HCT116 (cell line): ENCODE results near the gene ST3GAL3. TPM values are rescaled to one million over a fixed set of nuclear protein-coding genes. Genes with fewer than 3 reads are reported as not detected.

Experiments
- ATAC-seq: fragments of 200-7000 bp; cut with Tn5 transposase; 2 replicates; pipeline ENCODE4 v1.9.1; 2020; ENCODE audit warnings: mild to moderate bottlenecking, moderate library complexity
- BruUV-seq: library from RNA; stranded (reverse); fragments of 400-500 nt; replicated peaks from 2 replicates; lab custom pipeline; 2021; lab: Mats Ljungman, UMichigan
- CTCF ChIA-PET: fragments of 300-600 bp; sonication (Branson Sonifier 250); formaldehyde crosslinking; loops from one replicate; lab custom pipeline; 2021; ENCODE audit warnings: antibody characterized with exemption; lab: Charles Lee
- POLR2A ChIA-PET: fragments of 300-600, 350-600 bp; sonication (Branson Sonifier 250); formaldehyde crosslinking; loops from one replicate; lab custom pipeline; 2021; ENCODE audit warnings: antibody characterized with exemption; lab: Charles Lee
- RAD21 ChIA-PET, 2 experiments: fragments of 300-600 bp; sonication (Branson Sonifier 250); formaldehyde crosslinking; loops; one replicate each; lab custom pipeline; 2023; ENCODE audit warnings: low total read pairs in 2 of 2; ENCODE audit not compliant: uncharacterized antibody in 2 of 2, unreplicated experiment in 2 of 2, low non-redundant PET in 1 of 2; lab: Charles Lee
- DNase-seq: peaks from one replicate; pipeline ENCODE4 v3.0.0-alpha.2; 2010; ENCODE audit warnings: low read depth, low spot score
- H2AFZ ChIP-seq: fragments of 200-600 bp; shearing (Covaris generic), sonication (generic); 2 replicates; pipeline ENCODE4 v1.6.1; 2017; ENCODE audit warnings: low read depth, mixed run types, mixed read lengths, antibody characterized with exemption, low read length; ENCODE audit not compliant: poor library complexity, severe bottlenecking
- H3K27ac ChIP-seq: 2 replicates; pipeline ENCODE4 v1.5.1; 2012; ENCODE audit warnings: low read depth, low read length
- H3K27me3 ChIP-seq: fragments of 200-600 bp; sonication (generic); 2 replicates; pipeline ENCODE4 v1.6.1; 2016; ENCODE audit warnings: mixed run types, low read length, mixed read lengths; ENCODE audit not compliant: insufficient read depth
- H3K36me3 ChIP-seq, 2 experiments: fragments of 200-500 bp in 1 of 2; fragments of 200-600 bp in 1 of 2; sonication (Bioruptor generic) in 1 of 2; sonication (generic) in 1 of 2; 2 replicates each; pipeline versions ENCODE4 v1.5.1 to v1.6.1; 2014 to 2016; ENCODE audit warnings: low read length in 2 of 2, inconsistent platforms in 1 of 2, mixed read lengths in 1 of 2, mixed run types in 1 of 2; ENCODE audit not compliant: insufficient read depth in 2 of 2, control insufficient read depth in 1 of 2
- H3K4me1 ChIP-seq, 2 experiments: fragments of 200-600 bp in 1 of 2; sonication (generic) in 1 of 2; 2 replicates each; pipeline versions ENCODE4 v1.5.1 to v1.6.1; 2012 to 2017; ENCODE audit warnings: low read length in 2 of 2, inconsistent platforms in 1 of 2, mild to moderate bottlenecking in 1 of 2, mixed read lengths in 1 of 2, mixed run types in 1 of 2, moderate library complexity in 1 of 2; ENCODE audit not compliant: insufficient read depth in 2 of 2, control insufficient read depth in 1 of 2
- H3K4me2 ChIP-seq: fragments of 200-600 bp; sonication (generic); 2 replicates; pipeline ENCODE4 v1.6.1; 2017; ENCODE audit warnings: mixed run types, low read length, mixed read lengths
- H3K4me3 ChIP-seq, 2 experiments: fragments of 200-600 bp in 1 of 2; sonication (generic) in 1 of 2; replicated peaks in 1 of 2; 2 replicates each; pipeline ENCODE4 v1.5.1; 2011 to 2016; ENCODE audit warnings: low read length in 2 of 2, control low read depth in 1 of 2, low read depth in 1 of 2, mild to moderate bottlenecking in 1 of 2, mixed read lengths in 1 of 2, mixed run types in 1 of 2
- H3K79me2 ChIP-seq: fragments of 200-600 bp; sonication (generic); 2 replicates; pipeline ENCODE4 v1.6.1; 2017; ENCODE audit warnings: mild to moderate bottlenecking, mixed run types, low read length, moderate library complexity, mixed read lengths; ENCODE audit not compliant: insufficient read depth
- H3K9ac ChIP-seq: fragments of 200-600 bp; sonication (generic); 2 replicates; pipeline ENCODE4 v1.6.1; 2016; ENCODE audit warnings: low read length, mixed read lengths
- H3K9me2 ChIP-seq: fragments of 200-600 bp; sonication (generic), shearing (Covaris generic); 2 replicates; pipeline ENCODE4 v1.6.1; 2017; ENCODE audit warnings: mixed run types, mild to moderate bottlenecking, moderate library complexity; ENCODE audit not compliant: insufficient read depth
- H3K9me3 ChIP-seq, 2 experiments: fragments of 200-500 bp in 1 of 2; fragments of 200-600 bp in 1 of 2; sonication (Bioruptor generic) in 1 of 2; sonication (generic) in 1 of 2; 2 replicates each; pipeline ENCODE4 v1.6.1; 2014 to 2017; ENCODE audit warnings: low read length in 2 of 2, mixed read lengths in 2 of 2, inconsistent platforms in 1 of 2, low read depth in 1 of 2, mild to moderate bottlenecking in 1 of 2, mixed run types in 1 of 2, moderate library complexity in 1 of 2; ENCODE audit not compliant: control insufficient read depth in 1 of 2, insufficient read depth in 1 of 2
- H4K20me1 ChIP-seq: fragments of 200-600 bp; sonication (generic), shearing (Covaris generic); 2 replicates; pipeline ENCODE4 v1.6.1; 2017; ENCODE audit warnings: mixed run types, mild to moderate bottlenecking, moderate library complexity; ENCODE audit not compliant: insufficient read depth
- ATF3 ChIP-seq: IDR thresholded peaks from 2 replicates; pipeline ENCODE4 v1.6.1; 2012
- CTCF ChIP-seq, 3 experiments: fragments of 200-600 bp in 1 of 3; sonication (generic) in 1 of 3; IDR thresholded peaks in 2 of 3; conservative IDR thresholded peaks in 1 of 3; 2 replicates each; pipeline ENCODE4 v1.5.1; 2012 to 2017; ENCODE audit warnings: low read depth in 2 of 3, low read length in 2 of 3, antibody characterized with exemption in 1 of 3, borderline replicate concordance in 1 of 3, control low read depth in 1 of 3, mild to moderate bottlenecking in 1 of 3, mixed read lengths in 1 of 3, mixed run types in 1 of 3, moderate library complexity in 1 of 3; ENCODE audit not compliant: insufficient read depth in 1 of 3
- EGR1 ChIP-seq: IDR thresholded peaks from 2 replicates; pipeline ENCODE4 v1.6.1; 2012; ENCODE audit warnings: low read depth
- EZH2phosphoT487 ChIP-seq: fragments of 200-600 bp; IDR thresholded peaks from 2 replicates; pipeline ENCODE4 v1.6.1; 2018; ENCODE audit warnings: antibody characterized with exemption, borderline replicate concordance
- FOSL1 ChIP-seq: IDR thresholded peaks from 2 replicates; pipeline ENCODE4 v1.6.1; 2012; ENCODE audit warnings: low read depth
- JUND ChIP-seq: IDR thresholded peaks from 2 replicates; pipeline ENCODE4 v1.6.1; 2012
- MAX ChIP-seq: IDR thresholded peaks from 2 replicates; pipeline ENCODE4 v1.6.1; 2012
- POLR2AphosphoS5 ChIP-seq: IDR thresholded peaks from 2 replicates; pipeline ENCODE4 v1.6.1; 2011; ENCODE audit warnings: mild to moderate bottlenecking, low read depth, low read length, moderate library complexity
- SIN3A ChIP-seq: IDR thresholded peaks from 2 replicates; pipeline ENCODE4 v1.6.1; 2012; ENCODE audit warnings: low read depth
- SP1 ChIP-seq: IDR thresholded peaks from 2 replicates; pipeline ENCODE4 v1.6.1; 2012; ENCODE audit warnings: low read depth
- SRF ChIP-seq: IDR thresholded peaks from 2 replicates; pipeline ENCODE4 v1.6.1; 2012; ENCODE audit warnings: low read depth
- TCF7L2 ChIP-seq: IDR thresholded peaks from 2 replicates; pipeline ENCODE4 v1.7.0; 2011; ENCODE audit warnings: borderline replicate concordance, inconsistent platforms; ENCODE audit not compliant: insufficient read depth, insufficient read length; ENCODE audit errors: extremely low read depth
- YY1 ChIP-seq: IDR thresholded peaks from 2 replicates; pipeline ENCODE4 v1.6.1; 2011; ENCODE audit warnings: low read length, low read depth, moderate library complexity, mild to moderate bottlenecking; ENCODE audit not compliant: insufficient replicate concordance; ENCODE audit errors: extremely low read depth
- ZNF274 ChIP-seq: fragments of 200-500 bp; sonication (Bioruptor generic); IDR thresholded peaks from 2 replicates; pipeline ENCODE4 v1.6.1; 2014; ENCODE audit warnings: mild to moderate bottlenecking, low read depth, low read length, inconsistent platforms
- intact Hi-C: fragments of 100-400 bp; cut with micrococcal nuclease; formaldehyde crosslinking; loops from 2 replicates; pipeline ENCODE4 v1.10.0; 2022
- total RNA-seq: library from RNA; stranded (reverse); gene quantifications from one replicate; pipeline ENCODE4 v1.2.1, GENCODE V29; 2021; ENCODE audit not compliant: unreplicated experiment

Gene ST3GAL3
- total RNA-seq, 1 experiment from 2014 or later, result 7.2 TPM

- H3K9me2 ChIP-seq, result no peaks in the 10 kb centered on the region
- RAD21 ChIA-PET, result no interaction called here
- H4K20me1 ChIP-seq, result no peaks in the 10 kb centered on the region
- no peak for ATAC-seq
- no peaks in the 10 kb centered on the region for H3K27me3 ChIP-seq
- H3K27ac ChIP-seq, result peak overlapping the region; percentile 88; the same call in 1 of the 2 replicates
- H3K4me2 ChIP-seq, result peak overlapping the region; percentile 96
- CTCF ChIA-PET, result interaction anchor here (3.3 to 9.8 kb wide), 2 partner anchors 15 to 184 kb away, joined by 24 to 130 read pairs; partner anchors contain the start of gene ARTN
- H3K4me3 ChIP-seq, result peak overlapping the region; percentile 77 to 97
- POLR2A ChIA-PET, result interaction anchor here (1.3 kb wide), 1 partner anchor 17 kb away, joined by 3 read pairs; no protein-coding TSS in a partner anchor
- peak overlapping the region; percentile 76 for H3K9ac ChIP-seq
- TF ChIP-seq JUND (no peak), TCF7L2 (no peak), ATF3 (no peak), EZH2phosphoT487 (no peak), EGR1 (no peak), FOSL1 (no peak), CTCF (IDR thresholded peaks at IDR 0.05 in 2 of 3, conservative IDR thresholded peaks at IDR 0.05 in 1 of 3; ENCODE audit: borderline replicate concordance in 1 of 3, insufficient read depth in 1 of 3, low read depth in 2 of 3, low read length in 2 of 3) (no peak), SP1 (no peak), YY1 (no peak), ZNF274 (no peak), SIN3A (no peak), POLR2AphosphoS5 (no peak), SRF (no peak), MAX (no peak)
- no TSS peak for BruUV-seq
- H3K36me3 ChIP-seq, result 0 out of 4 replicates have a peak, but pooled peaks cover 0 to 3% of the 10 kb centered on the region in 2 experiments
- peaks cover 11% of the 10 kb centered on the region for H3K79me2 ChIP-seq
- H3K9me3 ChIP-seq, result no peaks in the 10 kb centered on the region
- intact Hi-C loops, result no loop called here
- H2AFZ ChIP-seq, result no peak overlapping the region
- DNase-seq, result no peak
- H3K4me1 ChIP-seq, result peaks cover 10 to 23% of the 10 kb centered on the region in 2 experiments; a peak in 3 of 4 replicates
Observed at GRCh38 chr1:43947874-43948437, 240.6 kb downstream of the ST3GAL3 start.
